Skin epidermis (tissue), 12 donors: ENCODE data around the gene KIAA0930.
"Not testable (repeated sequence)": the region's sequence is repeated elsewhere in the genome, so short reads cannot be mapped to it uniquely, and the experiment has no call there.

Source experiments
- H3K27ac ChIP-seq, 21 experiments: fragments of 200-600 bp; sonication (generic) in 11 of 21; one replicate each; pipeline ENCODE4 v1.5.0; 2020; ENCODE audit warnings: mild to moderate bottlenecking in 3 of 21, inconsistent platforms in 2 of 21, moderate library complexity in 2 of 21
- H3K4me3 ChIP-seq, 7 experiments: fragments of 200-600 bp; sonication (generic) in 2 of 7; one replicate each; pipeline ENCODE4 v1.5.0; 2020; ENCODE audit warnings: inconsistent platforms in 2 of 7, mild to moderate bottlenecking in 2 of 7, moderate library complexity in 1 of 7

The KIAA0930 gene

DNA sequence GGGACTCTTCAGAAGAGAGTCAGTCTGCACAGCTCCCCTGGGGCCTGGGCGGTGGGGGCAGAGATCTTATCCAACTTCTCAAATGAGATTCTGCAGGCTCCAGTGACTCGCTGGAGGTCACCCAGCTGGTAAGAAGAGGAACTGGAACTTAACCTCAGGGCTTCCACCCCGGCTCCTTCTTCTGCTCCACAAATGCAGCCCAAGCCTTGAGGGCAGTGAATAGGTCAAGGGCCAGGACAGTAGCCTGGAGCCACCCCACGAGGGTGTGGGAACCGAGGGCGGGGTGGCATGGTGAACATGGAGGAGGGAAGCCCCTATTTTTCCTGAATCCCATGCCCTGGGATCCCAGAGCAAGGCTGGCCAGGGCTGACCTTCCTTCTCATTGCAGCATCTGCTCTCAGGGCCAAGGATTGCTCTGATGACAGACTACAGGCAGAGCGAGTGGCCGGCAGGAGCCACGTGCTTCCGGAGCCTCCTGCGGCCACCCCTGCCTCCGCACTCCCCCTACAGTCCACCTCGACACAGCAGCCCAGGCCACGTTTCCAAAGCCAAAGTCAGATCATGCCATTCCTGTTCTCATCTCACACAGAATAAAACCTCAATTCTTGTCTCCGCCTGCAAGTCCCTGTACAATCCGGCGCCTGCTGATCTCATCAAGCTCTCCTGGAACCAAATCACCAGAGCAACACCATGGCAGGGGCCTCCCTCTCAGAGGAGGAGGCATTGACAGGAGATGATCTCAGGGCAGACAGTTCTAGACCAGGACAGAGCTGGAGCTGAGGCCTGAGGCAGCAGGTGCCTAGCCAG is 23.0 kb upstream of the KIAA0930 start:
- no peak overlapping the region for H3K4me3 ChIP-seq
- H3K27ac ChIP-seq: peak overlapping the region in 14 of 21 experiments; percentile 4 to 57 (median 46)

DNA sequence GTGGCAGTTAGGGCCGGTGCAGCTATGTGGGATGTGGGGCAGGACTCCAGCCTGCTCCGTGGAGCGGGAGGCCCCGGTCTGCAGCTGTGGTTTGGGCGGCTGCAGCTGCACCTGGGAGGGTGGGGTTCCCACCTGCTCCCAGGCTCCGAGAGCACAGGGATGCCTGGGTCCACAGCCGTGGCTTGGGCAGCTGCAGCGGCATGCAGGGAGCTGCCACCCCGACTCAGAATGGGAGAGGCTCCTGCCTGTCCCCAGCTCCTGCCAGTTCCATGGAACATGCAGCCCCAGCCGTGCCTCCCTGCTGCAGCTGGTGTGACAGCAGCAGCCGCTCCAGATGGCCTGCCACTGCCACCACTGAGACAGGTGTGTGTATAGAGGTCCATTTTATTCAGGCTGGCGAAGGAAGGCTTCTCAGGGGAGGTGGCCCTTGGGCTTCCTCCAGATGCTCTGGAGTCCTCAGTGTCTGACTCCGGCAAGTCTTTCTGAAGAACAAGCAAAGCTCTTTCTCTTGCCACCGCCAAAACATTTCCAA is 22.3 kb upstream of the KIAA0930 start:
- Histone ChIP-seq H3K27ac (peak overlapping the region in 7 of 21 experiments; percentile 7 to 51 (median 48)), H3K4me3 (no peak overlapping the region)

DNA sequence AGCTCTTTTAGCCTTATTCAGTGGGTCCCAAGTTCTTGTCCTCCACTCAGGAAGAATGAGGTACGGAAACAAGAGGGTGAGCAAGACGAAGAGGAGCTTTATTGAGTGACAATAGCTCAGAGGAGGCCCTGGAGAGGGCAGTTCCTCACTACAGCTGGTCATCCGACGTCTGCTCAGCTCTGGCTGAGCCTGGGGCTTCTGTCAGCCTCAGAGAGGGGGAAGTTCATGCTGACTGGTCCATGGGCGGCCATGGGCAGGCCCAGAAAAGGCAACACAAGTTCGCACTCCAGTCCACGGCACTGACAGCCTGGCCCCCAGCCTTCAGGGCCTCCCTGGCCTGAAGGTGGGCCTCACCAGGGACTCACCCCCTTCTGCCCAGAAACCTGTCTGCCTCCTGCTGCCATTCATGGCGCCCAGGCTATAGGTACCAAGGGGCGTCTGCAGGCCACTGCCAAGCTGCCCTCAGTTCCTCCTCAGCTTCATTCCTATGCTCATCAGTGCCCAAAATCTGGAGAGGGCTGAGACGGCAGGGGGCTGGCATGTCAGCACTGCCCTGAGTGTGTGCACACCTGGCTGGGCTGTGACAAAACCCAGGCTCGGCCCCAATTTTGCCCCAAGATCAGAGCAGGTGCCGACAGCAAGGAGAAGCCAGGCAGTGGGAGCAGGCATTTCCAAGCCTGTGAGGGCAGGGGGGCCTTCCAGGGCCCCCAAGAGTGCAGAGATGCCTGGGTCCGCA is 21.7 kb upstream of the KIAA0930 start:
- Histone ChIP-seq H3K27ac (peak overlapping the region in 2 of 21 experiments; percentile 7), H3K4me3 (no peak overlapping the region)

DNA sequence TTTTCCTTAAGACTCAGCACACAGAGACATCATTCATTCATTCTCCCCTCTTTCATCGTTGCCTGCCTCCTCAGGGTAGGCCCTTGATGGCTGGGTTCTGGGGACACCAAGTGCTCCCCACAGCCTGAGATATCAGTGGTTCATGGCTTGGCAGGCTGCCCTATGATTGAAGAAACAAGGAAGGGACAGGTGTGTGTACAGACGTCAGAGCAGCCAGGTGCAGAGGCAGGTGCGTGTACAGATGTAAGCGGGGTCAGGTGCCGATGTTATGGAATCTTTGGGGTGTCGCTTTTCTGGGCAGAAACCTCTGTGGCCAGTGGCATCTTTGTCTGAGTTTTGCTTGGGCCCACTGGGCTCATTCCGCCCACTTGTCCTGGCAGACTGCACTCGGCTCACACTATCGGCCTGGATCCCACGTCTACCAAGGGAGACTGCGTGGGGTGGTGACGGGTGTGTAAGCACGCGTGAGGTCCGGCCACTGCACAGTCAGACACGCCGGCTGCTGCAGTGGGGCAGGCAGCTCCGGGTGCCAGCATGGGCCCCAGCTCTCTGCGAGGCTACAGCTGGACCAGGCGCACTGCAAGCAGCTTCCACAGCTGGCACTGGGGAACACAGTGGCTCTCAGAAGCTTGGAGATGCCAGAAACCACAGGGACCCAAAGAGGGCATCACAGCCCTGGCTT is 20.9 kb upstream of the KIAA0930 start:
- no peak overlapping the region for H3K4me3 ChIP-seq
- peak overlapping the region in 1 of 21 experiments; percentile 13 for H3K27ac ChIP-seq

GRCh38 chr22:45260395-45260759 is 19.7 kb upstream of the KIAA0930 start:
- not testable (repeated sequence) for H3K4me3 ChIP-seq, H3K27ac ChIP-seq

- Histone ChIP-seq H3K27ac (no peak overlapping the region), H3K4me3 (no peak overlapping the region)
These were observed 19.2 kb upstream of the KIAA0930 start for GRCh38 chr22:45259754-45260394.

DNA sequence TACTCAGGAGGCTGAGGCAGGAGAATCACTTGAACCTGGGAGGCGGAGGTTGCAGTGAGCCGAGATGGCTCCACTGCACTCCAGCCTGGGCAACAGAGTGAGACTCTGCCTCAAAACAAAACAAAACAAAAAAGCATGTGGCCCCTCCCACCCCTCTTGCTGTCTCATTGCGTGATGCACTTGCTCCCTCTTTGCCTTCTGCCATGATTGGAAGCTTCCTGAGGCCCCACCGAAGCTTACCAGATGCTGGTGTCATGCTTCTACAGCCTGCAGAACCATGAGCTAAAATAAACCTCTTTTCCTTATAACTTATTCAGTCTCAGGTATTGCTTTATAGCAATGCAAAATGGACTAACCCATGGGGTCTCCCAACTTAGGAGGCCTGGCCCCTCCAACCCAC is 17.2 kb upstream of the KIAA0930 start:
- not testable (repeated sequence) for H3K27ac ChIP-seq, H3K4me3 ChIP-seq

DNA sequence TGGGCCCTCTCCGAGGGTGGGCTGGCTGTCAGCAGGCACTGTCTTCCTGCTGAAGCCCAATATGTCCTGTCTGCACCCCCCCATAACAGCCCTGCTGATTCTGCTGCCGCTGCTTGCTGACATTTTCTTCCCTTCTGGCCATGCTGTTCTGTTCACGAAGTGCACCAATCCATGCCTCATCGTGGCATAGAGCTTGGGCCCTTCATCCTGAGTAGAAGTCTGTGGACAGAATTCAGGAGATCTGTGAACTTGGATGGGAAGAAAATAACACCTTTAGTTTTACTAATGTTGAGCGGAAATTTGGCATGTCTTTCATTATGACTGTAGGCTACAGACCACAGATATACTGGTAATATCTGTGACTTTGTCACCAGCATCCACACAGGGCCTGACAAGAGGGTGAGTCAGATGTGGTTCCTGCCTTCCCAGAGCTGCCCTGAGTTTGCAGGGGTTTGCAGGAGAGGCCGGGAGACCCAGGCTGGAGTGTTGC is 14.1 kb upstream of the KIAA0930 start:
- Histone ChIP-seq H3K4me3 (no peak overlapping the region), H3K27ac (peak overlapping the region in 4 of 21 experiments; percentile 17 to 81 (median 47))

DNA sequence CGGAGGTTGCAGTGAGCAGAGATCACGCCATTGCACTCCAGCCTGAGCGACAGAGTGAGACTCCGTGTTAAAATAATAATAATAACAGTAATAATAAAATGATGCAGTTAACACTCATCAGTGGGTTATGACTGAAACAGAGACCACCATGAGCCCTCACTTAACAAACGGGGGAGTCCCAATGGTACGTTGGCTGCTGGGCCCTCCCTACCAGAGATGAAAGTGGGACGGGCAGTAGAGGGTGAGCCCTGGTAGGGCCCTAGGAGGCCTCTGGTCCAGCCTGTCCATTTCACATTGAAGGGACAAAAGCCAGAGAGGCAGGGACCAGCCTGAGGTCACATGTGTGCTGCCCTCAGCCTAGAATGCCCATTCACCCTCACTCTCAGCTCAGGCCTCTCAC is 13.7 kb upstream of the KIAA0930 start:
- H3K27ac ChIP-seq: peak overlapping the region in 4 of 21 experiments; percentile 17 to 81 (median 47)
- no peak overlapping the region for H3K4me3 ChIP-seq

DNA sequence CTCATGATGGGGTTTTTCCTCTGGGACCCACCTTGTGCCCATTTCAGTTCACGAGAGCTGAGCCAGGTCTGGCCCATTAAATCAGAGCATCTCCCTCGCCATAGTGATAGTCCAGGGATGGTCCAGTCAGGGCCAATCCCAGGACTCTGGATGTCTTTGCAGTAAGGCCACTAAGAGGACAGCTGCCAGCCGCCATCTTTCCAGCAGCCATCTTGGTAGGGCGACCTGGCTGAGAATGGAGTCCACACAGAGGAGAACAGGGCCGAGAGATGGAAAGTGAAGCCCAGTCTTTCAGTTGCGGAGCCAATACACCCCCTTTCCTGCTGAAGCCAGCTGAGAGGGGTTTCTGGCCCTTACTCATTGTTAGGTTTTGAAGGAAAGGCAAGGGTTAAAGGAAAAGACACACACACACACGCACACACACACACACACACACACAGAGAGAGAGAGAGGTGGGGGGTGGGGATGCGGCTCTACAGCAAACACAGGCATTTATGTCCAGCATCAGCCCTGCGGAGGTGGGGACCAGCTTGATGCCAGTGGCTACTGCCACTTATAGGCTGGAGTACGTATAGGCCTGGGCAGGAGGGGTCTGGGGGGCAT is 12.4 kb upstream of the KIAA0930 start:
- no peak overlapping the region for H3K27ac ChIP-seq
- no peak overlapping the region for H3K4me3 ChIP-seq

DNA sequence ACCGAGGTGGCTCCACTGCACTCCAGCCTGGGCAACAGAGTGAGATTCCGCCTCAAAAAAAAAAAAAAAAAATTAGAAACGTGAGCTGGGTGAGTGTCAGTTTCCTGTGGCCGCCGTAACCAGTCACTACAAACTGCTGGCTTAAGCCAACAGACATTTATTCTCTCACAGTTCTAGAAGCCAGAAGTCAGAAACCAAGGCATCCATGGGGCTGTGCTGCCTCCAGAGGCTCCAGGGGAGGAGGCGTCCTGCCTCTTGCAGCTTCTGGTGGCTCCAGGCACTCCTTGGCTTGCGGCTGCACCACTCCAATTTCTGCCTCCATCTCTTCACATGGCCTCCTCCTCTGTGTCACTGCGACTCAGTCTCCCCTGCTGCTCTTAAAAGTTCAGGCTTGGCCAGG is 11.1 kb upstream of the KIAA0930 start:
- Histone ChIP-seq H3K4me3 (no peak overlapping the region), H3K27ac (no peak overlapping the region)

DNA sequence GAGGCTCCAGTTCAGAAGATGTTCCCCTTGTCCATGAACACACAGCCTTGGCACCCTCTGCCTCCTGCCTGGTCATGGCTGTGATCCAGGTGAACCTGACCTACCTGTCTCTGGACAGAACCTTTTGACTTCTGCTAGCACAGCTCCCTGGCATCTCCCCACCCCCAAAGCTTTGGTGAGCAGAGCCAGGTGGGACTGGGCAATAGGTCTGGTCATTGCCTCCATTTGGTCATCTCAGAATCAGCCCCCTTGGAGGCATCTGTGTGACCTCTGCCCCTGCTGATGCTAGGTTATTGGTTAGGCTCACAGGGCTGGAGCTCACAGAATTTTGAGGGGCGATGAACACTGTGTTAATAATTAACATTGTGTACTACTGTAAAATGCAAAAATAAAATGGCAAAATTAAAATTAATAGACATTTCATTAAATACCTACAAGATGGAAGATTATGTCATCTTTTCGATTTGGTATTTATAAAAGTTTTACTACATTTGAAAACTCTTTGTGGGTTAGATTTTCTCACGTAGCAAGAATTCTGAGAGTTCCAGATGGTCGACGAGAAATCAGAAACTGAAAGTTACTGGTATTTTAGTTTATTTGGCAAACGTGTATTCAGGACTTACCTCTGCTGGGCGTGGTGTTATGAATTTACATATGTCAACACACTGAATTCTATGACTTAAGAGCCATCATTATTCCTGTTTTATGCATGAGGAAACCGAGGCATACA is 8.3 kb upstream of the KIAA0930 start:
- no peak overlapping the region for H3K4me3 ChIP-seq
- H3K27ac ChIP-seq: peak overlapping the region in 9 of 21 experiments; percentile 4 to 83 (median 47)

DNA sequence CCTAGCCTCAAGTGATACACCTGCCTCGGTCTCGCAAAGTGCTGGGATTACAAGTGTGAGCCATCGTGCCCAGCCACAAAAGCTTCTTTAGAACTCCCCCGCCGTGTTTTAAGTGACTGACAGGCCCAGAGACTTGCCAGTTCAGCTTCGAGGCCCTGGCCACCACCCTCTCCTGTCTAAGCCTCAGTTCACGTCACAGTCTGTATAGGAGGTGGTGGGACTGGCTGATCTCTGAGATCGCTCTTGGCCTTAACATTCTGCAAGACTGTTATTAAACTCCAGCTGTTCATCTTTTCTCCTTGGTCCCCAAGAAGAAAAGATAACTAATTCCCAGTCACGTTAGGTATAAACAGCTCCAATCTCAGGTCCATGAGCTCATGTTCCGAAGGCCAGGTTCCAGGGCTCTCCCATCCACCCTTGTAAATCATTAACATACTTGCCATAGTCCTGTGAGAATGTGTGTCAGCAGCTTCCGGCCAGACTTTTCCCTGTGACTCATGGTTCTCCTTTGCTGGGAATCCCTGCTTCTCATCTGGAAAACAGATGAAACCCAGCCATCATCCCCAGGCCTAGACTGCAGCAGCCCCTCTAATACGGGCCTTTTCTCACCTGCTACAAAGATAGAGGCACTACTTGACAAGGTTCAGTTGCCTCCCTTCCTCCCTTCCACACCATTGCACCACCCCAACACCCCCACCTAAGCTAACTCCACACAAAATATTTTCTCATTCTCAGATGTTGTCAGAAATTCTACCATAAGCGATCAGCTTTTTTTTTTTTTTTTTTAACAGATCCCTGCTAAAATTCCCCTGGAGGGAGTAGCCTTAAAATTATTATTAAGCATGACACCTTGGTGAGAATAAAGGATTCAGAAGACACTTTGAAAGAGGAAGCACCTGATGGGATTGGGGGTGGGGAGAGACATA is 5.6 kb upstream of the KIAA0930 start:
- no peak overlapping the region for H3K4me3 ChIP-seq

DNA sequence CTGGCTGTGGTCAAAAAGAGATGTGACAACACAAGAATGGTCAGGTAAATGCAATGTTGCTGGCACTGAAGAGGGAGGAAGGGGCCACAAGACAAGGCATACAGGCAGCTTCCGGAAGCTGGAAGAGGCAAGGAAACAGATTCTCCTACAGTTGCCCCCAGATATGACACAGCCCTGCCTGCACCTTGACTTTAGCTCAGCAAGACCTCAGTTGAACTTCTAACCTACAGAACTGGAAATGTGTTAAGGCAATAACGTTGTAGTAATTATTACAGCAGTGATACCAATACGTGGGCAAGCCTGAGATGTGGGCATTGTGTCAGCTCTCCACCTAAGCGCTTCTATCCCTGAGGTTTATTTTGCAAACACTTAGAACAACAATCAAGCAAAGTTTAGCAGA is 4.2 kb upstream of the KIAA0930 start:
- Histone ChIP-seq H3K4me3 (no peak overlapping the region), H3K27ac (peak overlapping the region in 8 of 21 experiments; percentile 3 to 83 (median 38))

More for the DNA sequence above, 5.6 kb upstream of the KIAA0930 start:
- peak overlapping the region in 20 of 21 experiments; percentile 56 to 83 (median 72) for H3K27ac ChIP-seq

- no peak overlapping the region for H3K4me3 ChIP-seq
- H3K27ac ChIP-seq: peak overlapping the region in 3 of 21 experiments; percentile 31 to 56 (median 43)
These were observed 2.1 kb upstream of the KIAA0930 start for GRCh38 chr22:45242778-45243191.

DNA sequence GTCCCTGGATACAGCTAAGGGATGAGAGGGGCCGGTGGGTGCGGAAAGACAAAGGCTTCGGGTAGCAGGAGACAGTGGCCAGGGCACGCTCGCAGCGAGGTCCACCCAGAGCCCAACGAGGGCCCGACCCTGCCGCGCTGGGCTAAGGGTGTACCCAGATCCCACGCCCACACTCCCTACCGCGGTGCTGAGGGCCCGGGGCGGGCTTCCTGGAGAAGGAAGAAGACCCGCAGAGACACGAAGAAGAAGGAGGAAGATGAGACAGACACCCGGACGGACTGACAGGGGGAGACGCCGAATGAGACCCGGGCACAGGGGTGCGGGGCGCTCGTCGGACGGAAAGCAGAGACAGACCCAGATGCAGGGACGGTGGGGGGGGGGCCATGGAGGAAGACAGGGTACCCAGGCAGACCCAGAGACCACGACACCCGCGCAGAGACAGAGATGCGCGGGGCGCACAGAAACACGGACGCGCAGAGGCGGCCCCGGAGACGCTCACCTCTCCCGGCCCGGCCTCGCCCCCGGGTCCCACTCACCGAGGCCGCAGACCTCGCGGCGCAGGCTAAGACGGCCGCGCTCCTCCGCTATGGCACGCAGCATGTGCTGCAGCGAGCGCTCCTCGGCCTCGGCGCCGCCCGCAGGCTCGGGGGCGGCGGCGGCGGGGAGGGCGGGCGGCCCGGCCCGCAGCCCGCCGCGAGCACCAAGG is 437 bp downstream of the KIAA0930 start:
- H3K27ac ChIP-seq: peak overlapping the region in 20 of 21 experiments; percentile 45 to 91 (median 78)

DNA sequence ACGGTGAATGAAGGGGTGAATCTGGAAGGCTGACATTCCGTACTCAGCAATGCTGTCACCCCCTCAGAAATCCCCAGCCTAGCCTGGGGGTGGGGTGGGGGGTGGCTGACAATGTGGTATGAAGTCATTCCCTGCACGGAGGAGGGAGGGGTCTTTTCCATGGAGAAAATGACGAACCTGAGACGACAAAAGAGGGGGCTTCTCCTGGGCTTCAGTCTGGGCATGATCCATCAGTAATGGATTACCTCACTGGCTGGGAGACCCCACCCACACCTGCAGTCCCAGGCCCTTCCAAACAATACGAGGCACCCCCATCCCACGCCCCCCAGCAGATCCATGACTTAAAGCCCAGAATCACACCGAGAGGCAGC is 1.0 kb downstream of the KIAA0930 start:
- H3K27ac ChIP-seq: peak overlapping the region in 20 of 21 experiments; percentile 45 to 91 (median 78)
- peak overlapping the region; percentile 54 to 77 (median 73) for H3K4me3 ChIP-seq

More for the DNA sequence above, 437 bp downstream of the KIAA0930 start:
- peak overlapping the region; percentile 54 to 77 (median 73) for H3K4me3 ChIP-seq
